Peyer's patch (tissue), 4 donors: ENCODE data around the gene FAM120C. TPM values are rescaled to one million over a fixed set of nuclear protein-coding genes. Genes with fewer than 3 reads are reported as not detected.

ENCODE experiments used
- DNase-seq, 3 donors: peaks; one replicate each; pipeline ENCODE4 v3.0.0-alpha.2; 2017 to 2019
- H3K27ac ChIP-seq, 4 donors: fragments of 200-600 bp; sonication (generic); one replicate each; pipeline ENCODE4 v1.5.1; 2016 to 2019
- H3K27me3 ChIP-seq, 2 donors: fragments of 200-600 bp; sonication (generic); one replicate each; pipeline ENCODE4 v1.5.1; 2019
- H3K36me3 ChIP-seq, 3 donors: fragments of 200-600 bp; sonication (generic); one replicate each; pipeline ENCODE4 v1.5.1; 2016 to 2019
- H3K4me1 ChIP-seq, 4 donors: fragments of 200-600 bp; sonication (generic); one replicate each; pipeline ENCODE4 v1.5.1; 2016 to 2019
- H3K4me3 ChIP-seq, 4 donors: fragments of 200-600 bp; sonication (generic); 1 replicate in 3 of 4; 2 replicates in 1 of 4; pipeline ENCODE4 v1.5.1; 2016 to 2019; ENCODE audit warnings: mild to moderate bottlenecking in 1 of 4
- H3K9me3 ChIP-seq, 4 donors: fragments of 200-600 bp; sonication (generic); one replicate each; pipeline ENCODE4 v1.5.1; 2016 to 2019; ENCODE audit warnings: mild to moderate bottlenecking in 1 of 4
- CTCF ChIP-seq, 6 experiments: fragments of 450-650 bp in 4 of 6; fragments of 200-600 bp in 2 of 6; sonication (generic) in 1 of 6; IDR thresholded peaks; one replicate each; pipeline ENCODE4 v1.5.1; 2017 to 2019; ENCODE audit warnings: antibody characterized with exemption in 6 of 6, mild to moderate bottlenecking in 3 of 6, moderate library complexity in 1 of 6
- POLR2A ChIP-seq, 2 donors: fragments of 450-650 bp; IDR thresholded peaks; one replicate each; pipeline ENCODE4 v1.5.1; 2017; ENCODE audit warnings: antibody characterized with exemption in 2 of 2, mild to moderate bottlenecking in 2 of 2, moderate library complexity in 2 of 2
- total RNA-seq, 4 donors: library from RNA; depleted of rRNA; stranded (reverse); fragments of >200 nt; gene quantifications; one replicate each; pipeline ENCODE4 v1.1.0, GENCODE V29; 2016

Gene FAM120C
- total RNA-seq, 4 donors from 2014 or later: 5.0 to 12.4 (median 5.2) TPM

DNA sequence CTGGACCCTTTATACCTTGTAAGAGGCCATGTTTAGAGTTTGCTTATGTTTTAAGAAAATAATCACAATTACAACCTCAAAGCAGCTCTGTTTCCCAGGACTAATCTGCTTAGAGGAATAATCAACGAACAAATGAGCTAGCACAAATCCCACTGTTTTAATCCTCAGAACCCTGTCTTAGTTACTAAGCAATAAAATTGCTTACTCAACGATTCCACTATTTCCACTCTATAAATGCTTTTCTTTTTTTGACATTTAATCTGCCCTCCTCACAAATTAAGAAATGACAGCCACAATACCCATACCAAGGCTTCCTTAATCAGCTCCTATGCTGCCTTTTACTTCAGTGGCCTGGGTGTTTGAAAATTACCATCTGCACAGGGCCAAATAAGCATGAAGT lies 48.8 kb downstream of the FAM120C start:
- no peak for TF ChIP-seq CTCF (IDR thresholded peaks at IDR 0.05)
- no peak for TF ChIP-seq POLR2A (IDR thresholded peaks at IDR 0.05)
- no peaks in the 10 kb centered on the region for H3K4me1 ChIP-seq

DNA sequence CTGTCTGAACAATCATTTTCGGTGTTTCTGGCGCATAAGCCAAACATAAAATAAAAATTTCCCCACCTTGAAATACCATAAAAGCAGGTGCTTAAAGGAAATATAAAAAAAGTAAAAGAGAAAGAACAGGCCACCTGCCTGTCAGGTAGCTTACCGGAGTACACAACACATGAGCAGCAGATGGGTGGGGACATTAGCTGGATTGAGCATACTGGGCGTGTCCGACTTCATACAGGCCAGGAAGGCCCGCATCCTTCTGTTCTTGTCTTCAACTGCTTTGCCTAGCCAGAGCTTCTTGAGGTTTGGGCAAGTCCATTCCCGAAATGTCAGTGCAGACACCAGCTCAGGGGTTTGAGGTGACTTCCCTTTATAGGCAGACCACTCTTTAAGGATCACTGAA lies 66.7 kb downstream of the FAM120C start:
- TF ChIP-seq POLR2A (IDR thresholded peaks at IDR 0.05) (no peak), CTCF (IDR thresholded peaks at IDR 0.05) (no peak)

More for the DNA sequence above, 48.8 kb downstream of the FAM120C start:
- H3K36me3 ChIP-seq: no peaks in the 10 kb centered on the region
- no peaks in the 10 kb centered on the region for H3K27me3 ChIP-seq
- no peak for DNase-seq
- no peak overlapping the region for H3K4me3 ChIP-seq
- H3K9me3 ChIP-seq: no peaks in the 10 kb centered on the region
- H3K27ac ChIP-seq: no peak overlapping the region

DNA sequence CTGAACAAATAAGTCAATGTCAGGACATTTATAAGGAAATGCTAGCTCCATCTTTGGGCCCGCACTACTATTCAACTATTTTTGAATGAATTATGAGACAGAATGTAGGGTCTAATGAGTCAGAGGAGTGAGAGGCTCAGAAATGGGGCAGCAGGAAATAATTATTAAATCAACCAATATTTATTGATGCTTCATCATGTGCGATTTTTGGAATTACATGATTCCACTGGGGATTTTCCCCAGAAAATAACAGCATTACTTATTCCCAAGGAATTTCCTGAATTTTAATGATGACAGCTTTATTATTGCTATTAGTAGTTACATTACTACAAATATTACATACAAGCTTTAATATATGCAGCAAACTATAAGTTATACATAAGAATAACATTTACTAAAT lies 89.5 kb downstream of the FAM120C start:
- TF ChIP-seq CTCF (IDR thresholded peaks at IDR 0.05) (no peak), POLR2A (IDR thresholded peaks at IDR 0.05) (no peak)
- no peaks in the 10 kb centered on the region for H3K4me1 ChIP-seq
- no peak overlapping the region for H3K4me3 ChIP-seq
- no peak for DNase-seq
- H3K27ac ChIP-seq: no peak overlapping the region
- no peaks in the 10 kb centered on the region for H3K27me3 ChIP-seq
- no peaks in the 10 kb centered on the region for H3K9me3 ChIP-seq
- H3K36me3 ChIP-seq: no peaks in the 10 kb centered on the region

More for the DNA sequence above, 66.7 kb downstream of the FAM120C start:
- Histone ChIP-seq H3K36me3 (no peaks in the 10 kb centered on the region), H3K4me3 (no peak overlapping the region), H3K27ac (no peak overlapping the region), H3K4me1 (no peaks in the 10 kb centered on the region), H3K9me3 (no peaks in the 10 kb centered on the region), H3K27me3 (no peaks in the 10 kb centered on the region)
- DNase-seq: no peak

DNA sequence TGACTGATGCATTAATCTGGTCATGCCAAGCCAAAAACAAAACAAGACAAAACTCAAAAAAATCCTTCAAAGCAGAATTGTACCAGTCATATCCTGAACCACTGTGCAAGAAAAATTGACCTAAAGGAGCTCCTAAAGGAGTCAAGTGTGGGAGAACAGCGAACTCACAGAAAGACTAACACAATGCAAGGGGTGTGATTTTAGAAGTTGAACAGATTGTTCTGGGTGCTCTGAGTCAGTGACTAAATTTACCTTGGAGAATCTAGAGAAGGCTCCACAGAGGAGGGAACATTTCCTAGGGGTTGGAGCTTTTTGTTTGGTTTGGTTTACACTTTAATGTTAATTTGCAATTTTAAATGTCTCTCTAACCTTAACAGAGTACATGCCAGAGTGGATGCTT lies 89.9 kb downstream of the FAM120C start:
- no peak overlapping the region for H3K27ac ChIP-seq
- TF ChIP-seq POLR2A (IDR thresholded peaks at IDR 0.05): no peak
- TF ChIP-seq CTCF (IDR thresholded peaks at IDR 0.05): no peak
- H3K4me1 ChIP-seq: no peaks in the 10 kb centered on the region
- H3K9me3 ChIP-seq: no peaks in the 10 kb centered on the region
- DNase-seq: no peak
- H3K36me3 ChIP-seq: no peaks in the 10 kb centered on the region
- no peak overlapping the region for H3K4me3 ChIP-seq
- no peaks in the 10 kb centered on the region for H3K27me3 ChIP-seq

GRCh38 chrX:54090880-54091279 lies 92.2 kb downstream of the FAM120C start:
- no peak for TF ChIP-seq CTCF (IDR thresholded peaks at IDR 0.05)
- TF ChIP-seq POLR2A (IDR thresholded peaks at IDR 0.05): no peak
- no peak for DNase-seq
- H3K27me3 ChIP-seq: no peaks in the 10 kb centered on the region
- no peak overlapping the region for H3K4me3 ChIP-seq
- H3K9me3 ChIP-seq: no peaks in the 10 kb centered on the region
- no peaks in the 10 kb centered on the region for H3K36me3 ChIP-seq
- H3K27ac ChIP-seq: no peak overlapping the region
- no peaks in the 10 kb centered on the region for H3K4me1 ChIP-seq

DNA sequence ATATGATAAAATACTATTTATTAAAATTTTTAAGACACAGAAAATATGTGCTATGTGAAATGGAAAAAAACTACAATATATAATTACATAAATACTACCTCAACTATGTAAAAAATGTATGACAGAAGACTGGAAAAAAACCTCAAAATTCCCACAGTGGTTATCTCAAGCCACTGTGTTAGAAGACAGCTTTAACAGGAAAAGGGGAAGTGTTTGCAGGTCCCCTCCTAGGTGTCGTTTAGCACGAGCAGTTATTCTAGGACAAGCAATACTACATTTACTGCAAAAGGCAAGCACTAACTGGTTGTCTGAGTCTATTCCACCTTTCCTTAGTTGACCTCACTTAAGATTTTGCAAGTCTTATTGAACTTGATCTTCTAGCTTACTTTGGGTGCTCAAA lies 93.9 kb downstream of the FAM120C start:
- no peak for DNase-seq
- Histone ChIP-seq H3K36me3 (no peaks in the 10 kb centered on the region), H3K4me3 (no peak overlapping the region), H3K9me3 (no peaks in the 10 kb centered on the region), H3K4me1 (no peaks in the 10 kb centered on the region), H3K27ac (no peak overlapping the region), H3K27me3 (no peaks in the 10 kb centered on the region)
- TF ChIP-seq CTCF (IDR thresholded peaks at IDR 0.05) (no peak), POLR2A (IDR thresholded peaks at IDR 0.05) (no peak)
